ENCODE measurements around the gene MYEF2.

The MYEF2 gene

GRCh38 chr15:48103647-48104046 is 74.4 kb downstream of the MYEF2 start:
- peaks cover 28% of the 10 kb centered on the region for H3K27me3 ChIP-seq (ENCODE audit: control insufficient read depth, insufficient read depth, low read length)
- H3K4me1 ChIP-seq (ENCODE audit: control insufficient read depth, insufficient read depth, low read length), result no peaks in the 10 kb centered on the region
- H3K4me2 ChIP-seq (ENCODE audit: low read length), result no peak overlapping the region
- H3K4me3 ChIP-seq (ENCODE audit: low read length), result no peak overlapping the region
- no peak overlapping the region for H3K9ac ChIP-seq (ENCODE audit: low read depth, low read length)
- H3K36me3 ChIP-seq (ENCODE audit: insufficient read depth, low read length), result no peaks in the 10 kb centered on the region
- no peaks in the 10 kb centered on the region for H3K9me3 ChIP-seq (replicated peaks; ENCODE audit: low read length)

GRCh38 chr15:48102167-48102566 is 75.9 kb downstream of the MYEF2 start:
- no peaks in the 10 kb centered on the region for H3K36me3 ChIP-seq (ENCODE audit: insufficient read depth, low read length)
- no peak overlapping the region for H3K9ac ChIP-seq (ENCODE audit: low read depth, low read length)
- H3K4me1 ChIP-seq (ENCODE audit: control insufficient read depth, insufficient read depth, low read length), result no peaks in the 10 kb centered on the region
- H3K4me2 ChIP-seq (ENCODE audit: low read length), result no peak overlapping the region
- no peak overlapping the region for H3K4me3 ChIP-seq (ENCODE audit: low read length)
- peaks cover 20% of the 10 kb centered on the region for H3K27me3 ChIP-seq (ENCODE audit: control insufficient read depth, insufficient read depth, low read length)
- no peaks in the 10 kb centered on the region for H3K9me3 ChIP-seq (replicated peaks; ENCODE audit: low read length)

GRCh38 chr15:48101376-48101961 is 76.6 kb downstream of the MYEF2 start:
- Histone ChIP-seq H3K4me3 (ENCODE audit: low read length) (no peak overlapping the region), H3K9ac (ENCODE audit: low read depth, low read length) (no peak overlapping the region), H3K9me3 (replicated peaks; ENCODE audit: low read length) (no peaks in the 10 kb centered on the region), H3K27me3 (ENCODE audit: control insufficient read depth, insufficient read depth, low read length) (peaks cover 13% of the 10 kb centered on the region), H3K4me1 (ENCODE audit: control insufficient read depth, insufficient read depth, low read length) (no peaks in the 10 kb centered on the region), H3K36me3 (ENCODE audit: insufficient read depth, low read length) (no peaks in the 10 kb centered on the region), H3K4me2 (ENCODE audit: low read length) (no peak overlapping the region)

GRCh38 chr15:48097264-48097663 is 80.8 kb downstream of the MYEF2 start:
- Histone ChIP-seq H3K4me3 (ENCODE audit: low read length) (no peak overlapping the region), H3K36me3 (ENCODE audit: insufficient read depth, low read length) (no peaks in the 10 kb centered on the region), H3K4me1 (ENCODE audit: control insufficient read depth, insufficient read depth, low read length) (no peaks in the 10 kb centered on the region), H3K27me3 (ENCODE audit: control insufficient read depth, insufficient read depth, low read length) (peaks cover 13% of the 10 kb centered on the region), H3K9me3 (replicated peaks; ENCODE audit: low read length) (no peaks in the 10 kb centered on the region), H3K9ac (ENCODE audit: low read depth, low read length) (no peak overlapping the region), H3K4me2 (ENCODE audit: low read length) (no peak overlapping the region)

GRCh38 chr15:48096813-48097212 is 81.3 kb downstream of the MYEF2 start:
- Histone ChIP-seq H3K4me1 (ENCODE audit: control insufficient read depth, insufficient read depth, low read length) (no peaks in the 10 kb centered on the region), H3K9me3 (replicated peaks; ENCODE audit: low read length) (no peaks in the 10 kb centered on the region), H3K9ac (ENCODE audit: low read depth, low read length) (no peak overlapping the region), H3K4me3 (ENCODE audit: low read length) (no peak overlapping the region), H3K36me3 (ENCODE audit: insufficient read depth, low read length) (no peaks in the 10 kb centered on the region), H3K4me2 (ENCODE audit: low read length) (no peak overlapping the region), H3K27me3 (ENCODE audit: control insufficient read depth, insufficient read depth, low read length) (peaks cover 13% of the 10 kb centered on the region)

GRCh38 chr15:48096355-48096786 is 81.7 kb downstream of the MYEF2 start:
- Histone ChIP-seq H3K9ac (ENCODE audit: low read depth, low read length) (no peak overlapping the region), H3K4me2 (ENCODE audit: low read length) (no peak overlapping the region), H3K9me3 (replicated peaks; ENCODE audit: low read length) (no peaks in the 10 kb centered on the region), H3K27me3 (ENCODE audit: control insufficient read depth, insufficient read depth, low read length) (peaks cover 15% of the 10 kb centered on the region), H3K4me3 (ENCODE audit: low read length) (no peak overlapping the region), H3K4me1 (ENCODE audit: control insufficient read depth, insufficient read depth, low read length) (no peaks in the 10 kb centered on the region), H3K36me3 (ENCODE audit: insufficient read depth, low read length) (no peaks in the 10 kb centered on the region)

- Histone ChIP-seq H3K9ac (ENCODE audit: low read depth, low read length) (no peak overlapping the region), H3K4me2 (ENCODE audit: low read length) (no peak overlapping the region), H3K9me3 (replicated peaks; ENCODE audit: low read length) (no peaks in the 10 kb centered on the region), H3K4me1 (ENCODE audit: control insufficient read depth, insufficient read depth, low read length) (peaks cover 6% of the 10 kb centered on the region), H3K4me3 (ENCODE audit: low read length) (no peak overlapping the region), H3K27me3 (ENCODE audit: control insufficient read depth, insufficient read depth, low read length) (peaks cover 36% of the 10 kb centered on the region), H3K36me3 (ENCODE audit: insufficient read depth, low read length) (no peaks in the 10 kb centered on the region)
These were observed 86.6 kb downstream of the MYEF2 start for GRCh38 chr15:48091522-48091921.

- no peaks in the 10 kb centered on the region for H3K36me3 ChIP-seq (ENCODE audit: insufficient read depth, low read length)
- no peak overlapping the region for H3K9ac ChIP-seq (ENCODE audit: low read depth, low read length)
- H3K4me3 ChIP-seq (ENCODE audit: low read length), result no peak overlapping the region
- no peaks in the 10 kb centered on the region for H3K9me3 ChIP-seq (replicated peaks; ENCODE audit: low read length)
- peaks cover 36% of the 10 kb centered on the region for H3K27me3 ChIP-seq (ENCODE audit: control insufficient read depth, insufficient read depth, low read length)
- peaks cover 14% of the 10 kb centered on the region for H3K4me1 ChIP-seq (ENCODE audit: control insufficient read depth, insufficient read depth, low read length)
- no peak overlapping the region for H3K4me2 ChIP-seq (ENCODE audit: low read length)
These were observed 87.4 kb downstream of the MYEF2 start for GRCh38 chr15:48090666-48091065.

GRCh38 chr15:48090115-48090514 is 88.0 kb downstream of the MYEF2 start:
- no peak overlapping the region for H3K9ac ChIP-seq (ENCODE audit: low read depth, low read length)
- no peaks in the 10 kb centered on the region for H3K9me3 ChIP-seq (replicated peaks; ENCODE audit: low read length)
- H3K4me1 ChIP-seq (ENCODE audit: control insufficient read depth, insufficient read depth, low read length), result peaks cover 16% of the 10 kb centered on the region
- H3K27me3 ChIP-seq (ENCODE audit: control insufficient read depth, insufficient read depth, low read length), result peaks cover 36% of the 10 kb centered on the region
- no peaks in the 10 kb centered on the region for H3K36me3 ChIP-seq (ENCODE audit: insufficient read depth, low read length)
- H3K4me3 ChIP-seq (ENCODE audit: low read length), result no peak overlapping the region
- H3K4me2 ChIP-seq (ENCODE audit: low read length), result no peak overlapping the region

GRCh38 chr15:48089702-48090101 is 88.4 kb downstream of the MYEF2 start:
- no peaks in the 10 kb centered on the region for H3K36me3 ChIP-seq (ENCODE audit: insufficient read depth, low read length)
- H3K9ac ChIP-seq (ENCODE audit: low read depth, low read length), result no peak overlapping the region
- H3K4me3 ChIP-seq (ENCODE audit: low read length), result no peak overlapping the region
- H3K4me1 ChIP-seq (ENCODE audit: control insufficient read depth, insufficient read depth, low read length), result peaks cover 16% of the 10 kb centered on the region
- peaks cover 36% of the 10 kb centered on the region for H3K27me3 ChIP-seq (ENCODE audit: control insufficient read depth, insufficient read depth, low read length)
- no peak overlapping the region for H3K4me2 ChIP-seq (ENCODE audit: low read length)
- no peaks in the 10 kb centered on the region for H3K9me3 ChIP-seq (replicated peaks; ENCODE audit: low read length)

GRCh38 chr15:48087844-48088243 is 90.3 kb downstream of the MYEF2 start:
- Histone ChIP-seq H3K4me1 (ENCODE audit: control insufficient read depth, insufficient read depth, low read length) (peaks cover 16% of the 10 kb centered on the region), H3K4me3 (ENCODE audit: low read length) (no peak overlapping the region), H3K36me3 (ENCODE audit: insufficient read depth, low read length) (no peaks in the 10 kb centered on the region), H3K9ac (ENCODE audit: low read depth, low read length) (no peak overlapping the region), H3K9me3 (replicated peaks; ENCODE audit: low read length) (no peaks in the 10 kb centered on the region), H3K4me2 (ENCODE audit: low read length) (no peak overlapping the region), H3K27me3 (ENCODE audit: control insufficient read depth, insufficient read depth, low read length) (peaks cover 23% of the 10 kb centered on the region)

- Histone ChIP-seq H3K4me3 (ENCODE audit: low read length) (no peak overlapping the region), H3K9ac (ENCODE audit: low read depth, low read length) (no peak overlapping the region), H3K9me3 (replicated peaks; ENCODE audit: low read length) (no peaks in the 10 kb centered on the region), H3K27me3 (ENCODE audit: control insufficient read depth, insufficient read depth, low read length) (peaks cover 23% of the 10 kb centered on the region), H3K4me2 (ENCODE audit: low read length) (peak overlapping the region; percentile 48), H3K36me3 (ENCODE audit: insufficient read depth, low read length) (no peaks in the 10 kb centered on the region), H3K4me1 (ENCODE audit: control insufficient read depth, insufficient read depth, low read length) (peaks cover 16% of the 10 kb centered on the region)
These were observed 91.5 kb downstream of the MYEF2 start for GRCh38 chr15:48086576-48086975.
